ENCODE data around the gene CHST9.

CHST9 gene

DNA sequence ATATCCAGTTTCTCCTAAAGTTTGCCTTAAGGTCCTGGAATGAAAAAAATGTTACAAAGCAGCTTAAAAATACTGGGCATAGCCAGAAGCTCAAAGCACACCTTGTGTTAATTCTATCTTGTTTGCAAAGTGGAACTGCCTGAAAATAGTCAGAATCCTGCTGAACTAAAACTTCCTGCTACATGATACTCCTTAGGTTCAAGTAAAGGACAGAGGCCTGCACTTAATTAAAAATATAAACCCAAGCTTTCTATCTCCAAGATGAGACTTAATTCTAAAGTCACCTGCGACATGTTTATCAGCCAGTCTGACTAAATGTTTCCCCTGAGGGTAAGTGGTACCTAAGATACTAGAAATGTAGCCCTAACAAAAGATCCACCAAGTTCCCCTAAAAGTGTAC is 103.4 kb downstream of the CHST9 start:
- DNase-seq: no peak

DNA sequence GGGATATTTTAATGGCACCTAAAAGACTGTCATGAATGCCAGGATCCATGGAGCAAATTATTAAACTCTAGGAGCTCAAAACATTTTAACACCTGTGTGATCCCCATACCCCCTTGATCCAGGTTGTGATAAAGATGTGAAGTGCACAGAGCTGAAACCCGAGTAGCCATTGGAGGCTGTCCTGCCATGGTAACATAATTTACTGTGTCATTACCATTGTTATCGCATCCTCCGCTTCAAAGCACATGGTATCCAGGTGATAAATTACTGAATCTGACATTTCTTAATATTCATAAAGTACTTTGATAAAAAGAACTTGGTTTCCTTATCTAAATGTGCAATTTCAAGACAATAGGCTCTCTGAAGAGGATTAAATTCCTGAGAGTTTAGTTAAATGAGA is 109.3 kb downstream of the CHST9 start:
- no peak for DNase-seq

DNA sequence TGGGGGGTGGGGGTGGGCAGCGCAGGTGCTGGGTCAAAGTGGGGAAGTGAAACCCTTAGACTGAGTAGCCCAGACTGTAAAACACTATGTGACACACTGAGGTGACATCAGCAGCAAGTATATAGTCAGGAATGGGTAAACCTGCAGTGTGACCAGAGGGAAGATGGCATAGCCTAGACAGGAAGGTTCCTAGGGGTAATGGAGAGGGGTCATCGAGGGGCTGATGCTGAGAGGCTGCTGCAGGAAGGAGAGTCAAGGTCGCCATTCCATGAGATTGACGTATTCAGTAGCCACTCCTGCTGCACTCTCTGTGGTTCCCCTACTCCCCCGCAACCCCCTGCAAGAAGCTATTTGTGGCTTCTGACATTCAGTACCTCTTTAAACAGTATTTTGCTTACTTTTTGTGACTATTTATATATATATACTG is 111.7 kb downstream of the CHST9 start:
- no peak for DNase-seq

DNA sequence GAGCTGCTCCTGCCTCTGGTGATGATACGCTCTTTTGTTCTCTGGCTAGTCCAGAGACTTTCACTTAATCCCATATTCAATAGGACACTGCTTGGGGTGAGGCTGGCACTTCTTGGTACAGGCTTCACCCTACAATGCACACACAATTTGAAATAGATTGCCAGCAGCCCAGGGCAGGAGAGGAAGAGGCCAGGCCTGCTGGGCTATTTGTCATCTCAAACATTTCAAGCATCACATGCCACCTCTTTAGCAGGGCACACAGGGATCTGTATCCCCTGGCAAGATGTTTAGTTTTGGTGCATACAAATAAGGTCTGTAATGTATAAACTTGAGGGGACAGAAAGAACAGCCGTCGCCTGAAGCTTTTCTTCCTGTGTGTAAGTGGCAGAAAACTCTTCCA is 120.4 kb downstream of the CHST9 start:
- no peak for DNase-seq

DNA sequence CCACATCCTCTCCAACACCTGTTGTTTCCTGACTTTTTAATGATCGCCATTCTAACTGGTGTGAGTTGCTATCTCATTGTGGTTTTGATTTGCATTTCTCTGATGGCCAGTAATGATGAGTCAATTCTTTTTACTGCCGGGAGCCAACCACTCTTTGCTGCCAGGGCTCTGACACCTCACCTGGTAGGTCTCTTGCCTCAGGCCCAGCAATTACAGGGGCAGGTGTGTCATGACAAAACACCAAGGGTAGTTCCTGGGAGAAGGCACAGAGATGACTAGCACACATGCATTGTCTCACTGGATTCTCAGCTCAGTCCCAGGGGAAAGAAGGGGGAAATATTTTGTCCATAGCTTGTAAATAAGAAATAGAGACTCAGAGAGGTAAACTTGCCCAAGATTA is 122.3 kb downstream of the CHST9 start:
- no peak for DNase-seq

DNA sequence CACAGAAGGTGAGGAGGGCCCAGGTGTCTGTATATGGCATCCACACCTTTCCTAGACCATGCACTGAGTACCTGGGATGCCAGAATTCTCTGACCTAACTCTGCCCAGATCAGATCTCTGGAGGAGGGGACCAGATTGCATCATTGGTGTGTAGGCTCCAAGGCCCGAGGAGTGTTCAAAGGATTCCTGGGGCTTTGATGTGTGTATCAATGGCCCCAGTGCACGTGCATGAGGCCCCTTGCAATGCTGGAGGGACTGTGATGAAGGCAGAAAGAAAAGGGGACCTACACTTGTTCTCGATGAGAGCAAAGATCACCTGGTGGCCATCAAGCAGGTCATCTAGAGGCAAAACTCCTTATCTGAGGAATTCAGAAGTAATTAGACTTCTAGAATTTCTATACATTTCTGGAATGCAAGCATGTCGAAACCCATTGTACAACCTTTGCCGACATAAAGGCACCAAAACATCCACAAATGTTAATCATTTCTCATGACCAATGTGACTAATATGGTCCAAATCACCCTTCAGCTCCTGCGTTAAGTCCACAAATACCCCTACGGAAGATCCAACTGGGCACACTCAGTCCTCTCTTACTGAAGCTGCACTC is 123.5 kb downstream of the CHST9 start:
- no peak for DNase-seq

DNA sequence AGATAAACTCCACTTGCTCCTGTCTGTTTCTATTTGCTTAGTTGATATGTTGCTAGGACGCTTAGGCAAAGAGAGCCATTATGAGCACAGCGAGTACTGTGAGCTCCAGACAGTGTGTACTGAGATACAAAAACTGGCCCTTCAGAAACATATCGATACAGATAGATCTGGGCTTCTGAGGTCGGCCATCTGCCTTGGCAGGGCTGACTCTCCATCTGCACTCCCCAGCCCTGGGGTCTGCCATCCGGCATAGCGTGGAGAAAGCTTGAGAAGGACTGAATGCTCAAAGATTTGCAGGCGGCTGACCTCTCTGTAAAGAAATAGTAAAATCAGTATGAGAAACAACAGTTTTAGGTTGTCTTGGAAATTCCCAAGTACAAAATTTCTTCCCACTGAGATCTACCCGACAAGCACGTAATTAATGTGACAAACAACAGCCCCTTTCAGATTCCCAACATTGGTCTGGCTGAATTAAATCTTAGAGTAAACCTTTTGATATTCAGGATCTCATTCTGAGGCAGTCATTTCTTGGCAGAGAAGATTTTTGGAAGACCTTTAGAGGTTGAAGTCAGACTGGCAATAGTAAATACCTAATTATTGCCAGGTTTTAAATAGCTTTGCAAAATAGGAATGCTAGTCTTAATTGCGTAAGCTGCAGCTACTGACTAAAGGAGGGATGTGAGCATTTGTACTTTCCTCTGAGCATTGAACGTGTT is 127.4 kb downstream of the CHST9 start:
- no peak for DNase-seq

DNA sequence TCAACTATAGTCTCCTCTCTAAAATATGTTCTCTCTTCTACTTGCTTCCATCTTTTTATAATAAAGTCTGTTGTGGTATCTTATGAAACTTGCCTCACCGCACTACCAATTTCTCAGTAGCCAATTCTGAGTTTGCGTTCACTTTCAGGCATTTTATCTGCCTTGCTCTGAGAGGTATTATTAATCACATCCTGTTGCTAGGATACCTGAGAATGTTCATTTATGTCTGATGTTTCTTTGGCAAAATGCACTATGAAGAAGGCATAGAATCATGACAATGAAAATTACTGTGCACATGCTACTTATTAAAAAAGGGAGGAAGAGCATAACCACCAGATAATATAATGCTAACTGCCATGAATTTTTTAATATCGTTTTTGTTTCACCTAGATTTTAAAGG is 130.2 kb downstream of the CHST9 start:
- no peak for DNase-seq

DNA sequence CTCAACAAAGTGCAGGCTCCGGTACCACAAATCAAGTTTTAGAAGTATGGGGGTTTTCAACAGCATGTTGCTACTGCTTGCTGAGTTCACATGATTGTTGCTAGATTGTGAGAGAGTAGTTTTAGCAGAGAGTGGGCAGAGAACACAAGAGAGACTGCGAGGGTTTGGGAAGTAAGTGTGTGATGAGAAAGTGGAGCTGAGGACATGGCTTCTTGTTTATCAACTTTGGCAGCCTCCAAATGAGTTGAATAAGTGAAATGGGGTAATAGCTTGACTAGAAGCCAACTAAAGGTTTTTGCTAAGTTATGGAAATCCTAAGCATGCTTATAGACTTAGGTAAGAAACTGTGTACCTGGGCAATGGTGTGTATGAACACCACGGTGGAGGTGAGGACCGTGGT is 135.1 kb downstream of the CHST9 start:
- DNase-seq: no peak

DNA sequence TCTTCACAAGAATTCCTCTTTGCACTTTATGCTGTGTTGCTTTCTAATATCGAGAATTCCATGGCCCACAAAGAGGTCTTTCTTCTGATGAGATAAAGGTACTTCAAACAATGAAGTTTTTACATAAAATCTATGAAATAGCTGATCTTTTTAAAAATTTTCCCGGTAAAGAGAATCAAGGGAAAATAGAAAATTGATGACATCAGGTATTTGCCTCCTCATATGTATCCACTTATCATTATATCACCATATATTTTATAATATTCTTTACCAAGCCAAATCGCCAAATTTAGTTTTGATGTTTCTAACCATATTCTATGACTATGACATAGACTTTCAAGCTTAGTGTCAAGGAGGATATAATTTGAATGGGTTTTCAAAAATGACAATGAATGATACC is 139.8 kb downstream of the CHST9 start:
- DNase-seq: no peak

DNA sequence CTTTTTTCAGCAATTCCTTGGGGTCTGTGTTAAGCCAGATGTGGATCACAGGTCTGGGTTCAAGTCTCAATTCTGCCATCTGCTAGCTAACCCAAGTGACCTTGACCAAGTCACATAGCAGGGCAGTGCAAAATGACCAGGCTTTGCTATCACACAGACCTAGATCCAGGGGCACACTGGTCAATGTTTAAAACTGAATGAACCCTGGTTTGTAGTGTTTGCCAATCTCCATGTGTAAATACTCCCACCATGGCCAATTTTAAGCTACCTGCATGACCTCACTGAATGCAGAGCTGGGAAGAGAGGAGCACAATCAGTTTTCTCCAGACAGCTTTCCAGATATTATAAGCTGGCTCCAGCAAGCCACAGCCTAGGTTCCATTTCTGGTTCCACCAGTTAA is 142.9 kb downstream of the CHST9 start:
- DNase-seq: no peak

DNA sequence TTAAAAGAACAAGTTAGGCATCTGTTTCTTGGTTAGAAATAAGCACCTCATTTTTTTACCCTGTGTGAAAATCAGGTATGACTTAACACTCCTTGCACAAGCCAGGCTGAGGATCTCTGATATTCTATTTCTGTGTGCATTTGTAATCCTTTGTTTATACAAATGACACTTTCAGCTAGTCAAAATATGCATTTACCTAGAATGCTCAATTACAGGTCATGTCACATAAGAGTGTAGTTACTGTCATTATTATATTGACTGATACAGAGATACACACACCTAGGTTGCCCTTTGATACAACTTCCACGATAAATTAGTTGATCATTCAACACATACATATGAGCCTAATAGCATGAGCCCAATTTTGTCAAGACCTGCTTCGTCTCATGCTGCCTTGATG is 144.3 kb downstream of the CHST9 start:
- DNase-seq: no peak

DNA sequence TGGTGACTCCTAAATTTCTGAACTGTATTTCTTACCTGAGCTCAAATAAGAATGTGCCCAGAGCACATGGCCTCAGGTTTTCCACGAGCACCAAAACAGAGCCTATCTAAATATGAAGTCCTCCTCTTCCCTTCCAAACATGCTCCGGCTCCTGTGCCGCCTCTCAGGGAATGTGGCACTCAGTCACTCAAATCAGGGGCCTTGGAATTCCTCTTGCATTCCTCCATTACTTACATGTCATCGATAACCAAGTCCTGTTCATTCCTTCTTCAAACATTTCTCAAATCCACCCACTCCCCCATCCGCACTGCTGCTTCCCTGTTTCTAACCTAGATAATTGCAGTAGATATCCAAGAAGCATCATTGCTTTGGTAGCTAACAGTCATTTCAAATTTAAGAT is 151.4 kb downstream of the CHST9 start:
- no peak for DNase-seq

DNA sequence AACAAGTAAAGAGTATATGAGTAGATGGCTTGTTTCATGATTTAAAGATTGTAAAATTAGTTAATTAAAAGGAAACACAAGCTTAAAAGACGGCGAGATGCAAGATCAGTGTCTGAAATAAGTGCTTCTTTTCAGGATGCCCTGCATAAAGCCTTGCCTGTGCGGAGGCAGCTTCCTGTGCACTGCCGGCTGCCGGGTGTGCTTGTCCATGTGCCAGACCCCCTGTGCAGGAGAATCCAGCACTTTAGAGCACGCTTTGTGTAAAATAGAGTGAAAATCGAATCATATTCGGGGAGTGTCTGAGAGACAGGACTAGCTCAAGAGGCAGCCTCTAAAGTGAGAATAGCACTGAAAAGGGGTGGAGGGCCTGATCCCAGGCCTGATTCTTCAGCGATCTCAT is 154.7 kb downstream of the CHST9 start:
- no peak for DNase-seq

DNA sequence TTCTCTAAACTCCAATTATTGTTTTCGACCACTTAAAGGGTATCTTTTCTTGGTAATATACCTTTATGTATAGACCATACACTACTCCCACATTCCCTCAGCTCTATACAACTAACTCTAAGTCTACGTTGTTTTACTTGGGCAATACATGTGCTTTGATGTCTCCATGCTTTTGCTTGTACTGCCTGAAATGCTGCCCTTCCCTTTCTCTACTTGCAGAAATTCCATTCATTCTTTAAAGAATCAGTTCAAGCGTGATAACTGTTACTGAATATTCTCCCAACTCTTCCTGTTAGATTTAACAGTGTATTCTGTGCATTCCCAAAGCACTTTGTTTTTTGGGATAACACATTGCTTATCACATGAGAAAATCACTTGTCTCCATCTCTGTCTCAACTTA is 162.6 kb downstream of the CHST9 start:
- no peak for DNase-seq

DNA sequence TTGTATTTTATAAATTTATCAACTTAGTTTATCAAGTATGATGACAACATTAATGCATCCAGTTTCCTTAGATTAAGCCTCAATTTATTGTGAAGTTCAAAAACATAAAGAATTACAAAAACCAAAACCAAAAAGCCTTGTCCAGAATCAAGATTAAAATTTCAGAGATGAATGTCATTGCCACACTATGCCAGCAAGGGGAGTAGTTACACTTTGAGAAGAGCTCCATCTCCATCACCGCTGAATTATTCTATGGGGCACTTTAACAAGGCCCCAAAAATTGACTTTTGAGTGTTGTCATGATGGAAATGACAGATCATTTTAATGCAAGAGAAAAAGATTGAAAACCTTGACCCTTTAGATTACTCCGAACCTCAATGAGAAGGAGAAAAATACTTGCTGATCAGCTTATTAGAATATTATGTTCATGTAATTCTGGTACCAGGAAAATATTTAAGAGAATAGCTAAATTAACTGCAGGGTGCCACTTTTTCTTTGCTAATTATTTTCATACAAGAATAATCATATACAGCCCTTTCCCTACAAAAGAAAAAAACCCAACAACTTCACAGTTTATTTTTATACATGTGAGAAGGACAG is 167.1 kb downstream of the CHST9 start:
- DNase-seq: no peak

DNA sequence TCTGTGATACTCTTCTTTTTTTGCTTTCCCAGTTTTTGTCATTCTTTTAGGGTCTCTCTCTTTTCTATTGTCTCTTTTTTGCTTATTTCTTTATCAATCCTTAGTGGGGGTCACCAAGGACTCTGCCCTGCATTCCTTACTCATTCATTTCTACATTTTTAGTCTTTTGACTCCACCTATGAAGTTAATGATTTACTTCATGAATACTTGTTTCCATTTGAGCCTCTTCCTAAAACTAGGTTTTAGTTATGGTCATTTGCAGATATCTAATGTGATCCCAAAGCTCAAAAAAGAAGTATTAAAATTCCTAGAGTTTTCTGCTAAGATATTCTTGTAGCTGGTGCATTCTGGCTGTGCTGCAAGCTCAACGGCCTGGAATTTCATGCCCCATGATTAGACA is 170.3 kb downstream of the CHST9 start:
- DNase-seq: no peak

DNA sequence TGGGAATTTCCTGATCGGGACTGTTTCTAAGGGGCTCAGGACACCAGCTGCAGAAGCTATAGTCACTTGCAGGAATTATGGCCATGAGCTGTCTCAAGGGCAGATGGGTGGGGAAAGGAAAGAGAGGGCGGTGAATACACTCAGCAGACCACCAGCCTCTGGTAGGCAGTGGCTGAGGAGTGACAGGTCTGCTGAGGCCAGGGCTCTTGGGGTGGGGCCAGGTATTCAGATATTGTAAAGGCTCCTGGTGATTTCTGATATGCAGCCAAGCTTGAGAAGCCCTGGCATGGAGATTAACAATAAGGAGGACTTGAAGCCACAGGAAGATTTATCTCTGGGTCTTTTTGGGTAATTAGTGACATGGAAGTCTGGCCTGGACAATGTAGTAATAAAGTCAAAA is 174.3 kb downstream of the CHST9 start:
- DNase-seq: no peak

DNA sequence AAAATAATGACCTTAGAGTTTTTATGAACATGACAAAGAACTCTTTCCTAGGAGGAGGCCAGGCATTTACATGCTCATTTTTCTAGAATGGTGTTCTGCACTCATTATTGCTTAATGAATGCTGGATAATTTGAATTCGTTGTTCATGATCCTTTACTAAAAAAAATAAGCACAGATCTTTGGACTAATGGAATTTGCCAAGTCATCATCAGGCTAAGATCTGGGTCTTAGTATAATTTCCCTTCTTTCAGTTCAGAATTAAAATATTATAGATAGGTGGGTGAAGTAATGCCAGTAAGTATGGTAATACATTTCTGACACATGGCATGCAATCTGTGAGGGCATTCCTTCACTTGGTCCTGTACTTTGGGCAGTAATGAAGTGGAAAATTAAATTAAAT is 175.8 kb downstream of the CHST9 start:
- no peak for DNase-seq

DNA sequence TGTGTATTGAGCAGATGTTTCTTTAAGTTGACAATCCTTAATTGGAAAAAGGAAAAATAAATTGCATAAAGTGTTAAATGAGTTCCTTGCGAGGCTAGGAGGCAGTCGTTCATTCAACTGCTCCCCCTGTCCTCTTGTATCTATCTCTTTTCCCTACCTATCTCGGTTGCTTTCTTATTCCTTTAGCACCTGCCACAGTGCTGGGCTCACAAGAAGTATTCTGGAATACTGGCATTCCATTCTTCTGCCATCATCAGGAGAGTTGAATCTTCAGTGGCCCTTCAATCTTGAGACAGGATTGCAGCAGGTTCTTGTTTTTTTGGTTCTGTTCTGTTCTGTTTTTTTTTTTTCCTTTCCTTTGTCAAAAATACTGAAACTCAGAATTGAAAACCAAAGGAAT is 176.5 kb downstream of the CHST9 start:
- DNase-seq: no peak

DNA sequence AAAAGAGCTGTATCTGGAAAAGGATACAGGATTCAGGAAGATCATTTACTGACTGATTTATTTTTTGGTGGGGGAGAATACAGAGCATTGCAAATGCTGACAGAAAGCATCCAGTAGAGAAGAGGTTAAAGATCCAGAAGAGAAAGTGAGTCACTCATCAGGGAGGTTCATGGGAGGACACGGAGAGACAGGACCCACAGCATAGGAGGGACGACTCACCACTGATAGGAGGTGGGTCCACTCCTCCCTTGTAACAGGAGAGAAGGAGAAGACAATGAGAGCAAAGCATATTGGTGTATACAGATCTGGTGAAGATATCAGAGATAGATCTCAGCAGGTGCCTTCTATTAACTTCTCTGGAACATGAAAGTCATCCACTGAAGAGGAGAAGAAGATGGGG is 177.2 kb downstream of the CHST9 start:
- no peak for DNase-seq

DNA sequence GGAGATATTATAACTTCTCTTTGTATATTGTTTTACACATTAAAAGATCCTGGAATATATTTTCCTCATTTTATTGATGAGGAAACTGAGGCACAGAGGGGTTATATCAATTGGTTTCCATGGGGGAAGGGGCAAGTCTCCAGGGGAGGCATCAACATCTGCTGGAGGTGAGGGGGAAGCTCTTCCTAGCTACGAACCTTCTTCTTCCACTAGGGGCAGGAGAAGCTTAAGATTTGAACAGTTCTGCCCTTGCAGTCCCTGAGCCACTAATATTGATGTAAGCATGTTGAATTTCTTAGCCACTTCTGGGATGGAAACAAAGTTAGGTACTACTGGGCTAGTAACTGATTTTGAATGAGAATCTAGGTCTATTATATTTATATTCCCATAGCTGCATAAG is 179.5 kb downstream of the CHST9 start:
- DNase-seq: no peak

DNA sequence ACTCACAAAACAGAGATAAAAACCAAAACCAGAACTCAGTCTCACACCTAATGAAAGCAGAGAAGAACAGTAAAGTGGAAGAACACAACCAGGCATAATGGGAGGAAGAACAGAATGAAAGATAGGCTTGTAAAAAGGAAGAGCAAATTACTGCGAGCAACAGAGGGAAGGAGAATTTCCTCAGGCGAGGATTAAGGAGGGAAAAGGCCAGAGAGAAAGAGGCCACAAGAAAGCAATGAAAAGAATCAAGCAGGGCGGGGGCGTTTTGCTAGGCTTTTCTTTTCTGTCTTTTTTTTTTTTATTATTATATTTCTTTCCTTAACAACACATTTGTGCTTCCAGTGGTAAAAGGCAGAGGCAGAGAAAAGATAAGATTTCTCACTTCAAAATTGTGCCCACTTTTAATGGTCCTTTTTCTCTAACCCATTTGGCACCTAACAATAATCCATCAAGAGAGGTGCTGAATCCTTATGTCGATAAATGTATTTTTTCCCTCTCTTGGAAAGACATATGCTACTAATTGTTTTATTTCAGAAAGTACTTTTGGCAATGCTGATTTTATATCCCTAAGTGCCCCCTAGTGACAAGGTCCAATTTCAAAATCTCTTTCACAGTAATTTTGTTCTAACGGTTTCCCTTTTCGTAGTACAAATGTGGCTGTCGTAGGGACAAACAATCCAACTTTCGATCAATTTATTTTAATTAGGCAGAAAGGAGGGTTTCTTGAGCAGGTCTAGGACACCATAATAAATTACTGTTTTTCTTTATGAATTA is 180.9 kb downstream of the CHST9 start:
- DNase-seq: no peak

DNA sequence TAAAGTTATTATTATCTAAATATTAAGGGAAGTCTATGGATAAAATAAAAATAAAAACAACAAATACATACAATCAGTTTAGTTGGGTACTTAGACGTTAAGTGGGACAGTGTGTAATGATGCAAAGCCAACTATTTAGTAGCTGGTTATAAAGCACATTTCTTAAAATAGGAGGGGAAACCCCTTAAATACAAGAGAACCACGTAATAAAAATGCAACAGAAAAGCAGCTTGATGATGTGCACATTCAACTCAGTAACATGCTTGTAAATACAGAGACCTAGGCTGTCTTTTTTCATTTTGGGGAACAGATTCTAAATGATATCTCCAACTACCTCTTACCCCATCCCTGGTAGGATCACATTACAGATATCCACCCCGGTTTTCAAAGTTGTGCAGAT is 185.3 kb downstream of the CHST9 start:
- no peak for DNase-seq

All from activated CD4-positive, alpha-beta T cell treated with anti-CD3 and anti-CD28 coated beads, Interleukin-2, amount 50 U/mL, for 4 hours (primary cell).